ENCODE results near the gene SF3B3.

GRCh38 chr16:70610273-70611223 is 86.9 kb downstream of the SF3B3 start:
- no peak for TF ChIP-seq EZH2 (conservative IDR thresholded peaks at IDR 0.05; ENCODE audit: low read depth, low read length)
- TF ChIP-seq BCL6 (CRISPR knock-in tag; IDR thresholded peaks at IDR 0.05): no peak
- TF ChIP-seq RAD21 (CRISPR knock-in tag; IDR thresholded peaks at IDR 0.05): no peak
- no peak for TF ChIP-seq RXRA (CRISPR knock-in tag; IDR thresholded peaks at IDR 0.05)
- TF ChIP-seq POLR2AphosphoS5 (IDR thresholded peaks at IDR 0.05; ENCODE audit: low read depth, low read length): no peak
- TF ChIP-seq ZMYM2 (CRISPR knock-in tag; IDR thresholded peaks at IDR 0.05): no peak
- no peak for TF ChIP-seq PREB (CRISPR knock-in tag; IDR thresholded peaks at IDR 0.05)
- no peak for TF ChIP-seq SIN3A (IDR thresholded peaks at IDR 0.05; ENCODE audit: borderline replicate concordance, low read depth, low read length)
- no peak for TF ChIP-seq ZNF609 (CRISPR knock-in tag; IDR thresholded peaks at IDR 0.05; ENCODE audit: borderline replicate concordance)
- no peak for TF ChIP-seq NFRKB (IDR thresholded peaks at IDR 0.05)
- no peak for TF ChIP-seq ZNF674 (CRISPR knock-in tag; IDR thresholded peaks at IDR 0.05; ENCODE audit: low read depth)
- TF ChIP-seq MAX (IDR thresholded peaks at IDR 0.05): no peak
- TF ChIP-seq RBFOX2 (IDR thresholded peaks at IDR 0.05; ENCODE audit: low read depth, low read length): no peak
